GM10248 (cell line): ENCODE results near the gene ADAP1.

Source experiments
- CTCF ChIA-PET: fragments of 300-600 bp; sonication (Branson Sonifier 250); formaldehyde crosslinking; extraction: SDS; loops from one replicate; lab custom pipeline; 2021; ENCODE audit warnings: antibody characterized with exemption; lab: Yijun Ruan, JAX
- POLR2A ChIA-PET: fragments of 350-650 bp; sonication (Branson Sonifier 250); formaldehyde crosslinking; extraction: SDS; loops from one replicate; lab custom pipeline; 2020; ENCODE audit warnings: antibody characterized with exemption; lab: Yijun Ruan, JAX
- DNase-seq: peaks from one replicate; pipeline ENCODE4 v3.0.0; 2012; ENCODE audit errors: extremely low spot score
- TF ChIP-seq, protein P1 (sequence below): IDR thresholded peaks from 2 replicates; pipeline ENCODE4 v1.5.1; 2012; ENCODE audit warnings: mild to moderate bottlenecking, low read depth; ENCODE audit errors: extremely low read depth, missing control alignments, control extremely low read depth

The ADAP1 gene

DNA sequence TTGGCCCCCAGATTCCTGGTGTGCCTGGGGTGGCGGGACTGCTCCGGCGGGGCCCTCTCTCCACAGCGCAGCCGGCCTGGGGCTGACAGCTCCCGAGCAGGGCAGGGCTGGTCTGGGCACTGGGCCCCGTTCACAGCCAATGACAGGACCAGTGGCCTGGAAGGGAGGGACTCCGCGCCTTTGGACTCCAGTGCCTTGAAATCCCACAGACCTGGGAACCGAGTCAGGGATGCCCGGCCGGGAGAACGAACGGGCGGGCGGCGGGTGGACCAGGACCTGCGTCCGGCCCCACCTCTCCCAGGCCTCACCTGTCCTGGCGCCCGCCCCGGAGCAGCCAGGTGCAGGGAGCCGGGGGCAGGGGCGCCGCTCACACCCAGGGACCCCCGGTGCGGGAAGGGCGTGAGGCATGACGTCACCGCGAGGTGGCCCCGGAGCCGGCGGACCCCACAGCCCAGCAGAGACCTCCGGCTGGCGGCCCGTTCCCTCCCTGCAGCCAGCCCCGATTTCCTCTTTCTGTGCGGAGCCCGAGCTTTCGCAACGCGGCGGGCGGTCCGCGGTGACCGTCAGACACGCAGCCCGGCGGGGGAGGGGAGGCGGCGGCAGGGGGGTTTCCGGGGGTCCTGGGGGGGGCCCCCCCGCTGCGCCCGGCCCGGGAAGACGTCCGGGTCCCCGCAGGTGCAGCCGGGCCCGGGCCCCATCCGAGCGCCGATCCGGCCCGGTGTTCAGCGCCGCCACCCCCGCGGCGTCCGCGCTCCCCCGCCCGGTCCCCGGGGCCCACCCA is 743 bp downstream of the ADAP1 start:
- ChIA-PET POLR2A (no interaction called here), CTCF (interaction anchor here (0.7 to 2.4 kb wide), 8 partner anchors 13 to 45 kb away, joined by 3 to 7 read pairs (median 3); no protein-coding TSS in a partner anchor)
- TF ChIP-seq, protein P1, sequence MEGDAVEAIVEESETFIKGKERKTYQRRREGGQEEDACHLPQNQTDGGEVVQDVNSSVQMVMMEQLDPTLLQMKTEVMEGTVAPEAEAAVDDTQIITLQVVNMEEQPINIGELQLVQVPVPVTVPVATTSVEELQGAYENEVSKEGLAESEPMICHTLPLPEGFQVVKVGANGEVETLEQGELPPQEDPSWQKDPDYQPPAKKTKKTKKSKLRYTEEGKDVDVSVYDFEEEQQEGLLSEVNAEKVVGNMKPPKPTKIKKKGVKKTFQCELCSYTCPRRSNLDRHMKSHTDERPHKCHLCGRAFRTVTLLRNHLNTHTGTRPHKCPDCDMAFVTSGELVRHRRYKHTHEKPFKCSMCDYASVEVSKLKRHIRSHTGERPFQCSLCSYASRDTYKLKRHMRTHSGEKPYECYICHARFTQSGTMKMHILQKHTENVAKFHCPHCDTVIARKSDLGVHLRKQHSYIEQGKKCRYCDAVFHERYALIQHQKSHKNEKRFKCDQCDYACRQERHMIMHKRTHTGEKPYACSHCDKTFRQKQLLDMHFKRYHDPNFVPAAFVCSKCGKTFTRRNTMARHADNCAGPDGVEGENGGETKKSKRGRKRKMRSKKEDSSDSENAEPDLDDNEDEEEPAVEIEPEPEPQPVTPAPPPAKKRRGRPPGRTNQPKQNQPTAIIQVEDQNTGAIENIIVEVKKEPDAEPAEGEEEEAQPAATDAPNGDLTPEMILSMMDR, result no peak
- no peak for DNase-seq

DNA sequence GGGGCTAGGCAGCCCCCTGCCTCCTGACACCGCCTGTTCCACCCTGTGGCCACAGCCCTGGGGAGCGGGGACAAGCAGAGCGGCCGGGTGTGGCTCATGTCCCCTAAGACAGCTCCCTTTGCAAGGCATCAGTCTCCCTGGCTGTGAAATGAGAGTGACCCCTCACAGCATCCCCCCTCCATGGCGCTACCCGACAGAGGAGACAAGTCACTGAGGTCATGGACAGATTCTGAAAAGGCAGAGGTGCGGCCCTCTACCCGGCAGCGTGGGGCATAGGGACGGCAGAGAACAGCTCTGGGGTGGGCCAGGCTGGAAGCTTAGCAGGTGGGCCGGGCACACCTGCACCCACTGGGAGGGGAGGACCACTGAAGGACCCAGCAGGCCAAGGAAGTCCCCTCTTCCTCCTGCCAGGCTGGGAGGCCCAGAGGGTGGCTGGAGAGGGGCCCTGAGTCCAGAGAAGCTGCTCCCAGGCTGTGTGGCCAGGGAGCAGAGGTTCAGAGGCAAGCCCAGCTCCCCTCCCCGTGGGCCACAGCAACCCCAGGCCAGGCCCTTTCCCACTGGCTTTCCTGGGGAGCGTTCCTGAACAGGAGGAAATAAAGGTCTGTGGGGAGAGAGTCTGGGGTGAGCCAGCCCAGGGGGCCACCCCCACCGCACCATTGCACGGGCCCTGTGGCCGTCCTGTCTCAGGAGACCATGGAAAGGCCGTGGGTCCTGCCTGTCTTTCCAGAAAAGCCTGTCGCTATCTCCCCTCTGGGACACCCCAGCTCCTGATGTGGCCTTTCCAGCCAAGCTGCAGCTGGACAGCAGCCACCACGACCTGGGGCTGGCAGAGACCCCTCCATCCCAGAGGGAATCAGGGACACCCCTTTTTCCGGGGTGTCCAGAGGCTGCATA is 1.7 kb downstream of the ADAP1 start:
- ChIA-PET CTCF (interaction anchor here (1.0 to 2.4 kb wide), 9 partner anchors 7 to 224 kb away, joined by 3 to 7 read pairs (median 3); no protein-coding TSS in a partner anchor), POLR2A (no interaction called here)
- TF ChIP-seq, protein P1, result no peak
- DNase-seq, result no peak

DNA sequence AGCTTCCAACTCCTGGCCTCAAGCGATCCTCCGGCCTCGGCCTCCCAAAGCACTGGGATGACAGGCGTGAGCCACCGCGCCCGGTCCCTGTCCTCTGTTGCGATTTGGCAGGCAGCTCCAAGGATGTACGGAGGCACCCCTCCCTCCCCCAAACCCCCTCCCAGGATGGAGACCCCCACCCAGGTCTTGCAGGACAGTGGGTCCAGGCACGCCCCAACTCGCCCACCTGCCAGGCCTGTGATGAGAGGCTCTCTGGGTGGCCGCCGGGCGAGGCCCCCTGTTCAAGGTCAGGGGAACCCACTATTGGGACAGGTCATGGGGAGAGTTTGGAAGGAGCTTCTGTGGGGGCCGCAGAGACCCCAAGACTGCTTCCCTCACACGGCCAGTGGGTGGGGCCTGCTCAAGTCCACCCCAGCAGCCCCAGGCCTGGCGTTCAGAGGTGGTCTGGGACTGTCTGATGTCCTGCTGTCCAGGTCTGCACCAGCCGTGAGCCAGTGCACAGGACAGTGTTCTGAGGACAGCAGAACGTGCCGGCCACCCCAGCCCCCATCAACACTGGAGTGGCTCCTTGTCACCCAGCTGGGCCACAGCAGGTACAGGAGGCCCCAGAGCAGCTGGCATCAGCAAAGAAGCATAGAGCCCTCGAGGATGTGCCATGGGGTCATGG is 2.5 kb downstream of the ADAP1 start:
- POLR2A ChIA-PET, result no interaction called here
- TF ChIP-seq, protein P1, result no peak
- DNase-seq, result no peak
- CTCF ChIA-PET, result interaction anchor here (1.0 to 2.4 kb wide), 11 partner anchors 8 to 225 kb away, joined by 3 to 7 read pairs (median 4); no protein-coding TSS in a partner anchor

DNA sequence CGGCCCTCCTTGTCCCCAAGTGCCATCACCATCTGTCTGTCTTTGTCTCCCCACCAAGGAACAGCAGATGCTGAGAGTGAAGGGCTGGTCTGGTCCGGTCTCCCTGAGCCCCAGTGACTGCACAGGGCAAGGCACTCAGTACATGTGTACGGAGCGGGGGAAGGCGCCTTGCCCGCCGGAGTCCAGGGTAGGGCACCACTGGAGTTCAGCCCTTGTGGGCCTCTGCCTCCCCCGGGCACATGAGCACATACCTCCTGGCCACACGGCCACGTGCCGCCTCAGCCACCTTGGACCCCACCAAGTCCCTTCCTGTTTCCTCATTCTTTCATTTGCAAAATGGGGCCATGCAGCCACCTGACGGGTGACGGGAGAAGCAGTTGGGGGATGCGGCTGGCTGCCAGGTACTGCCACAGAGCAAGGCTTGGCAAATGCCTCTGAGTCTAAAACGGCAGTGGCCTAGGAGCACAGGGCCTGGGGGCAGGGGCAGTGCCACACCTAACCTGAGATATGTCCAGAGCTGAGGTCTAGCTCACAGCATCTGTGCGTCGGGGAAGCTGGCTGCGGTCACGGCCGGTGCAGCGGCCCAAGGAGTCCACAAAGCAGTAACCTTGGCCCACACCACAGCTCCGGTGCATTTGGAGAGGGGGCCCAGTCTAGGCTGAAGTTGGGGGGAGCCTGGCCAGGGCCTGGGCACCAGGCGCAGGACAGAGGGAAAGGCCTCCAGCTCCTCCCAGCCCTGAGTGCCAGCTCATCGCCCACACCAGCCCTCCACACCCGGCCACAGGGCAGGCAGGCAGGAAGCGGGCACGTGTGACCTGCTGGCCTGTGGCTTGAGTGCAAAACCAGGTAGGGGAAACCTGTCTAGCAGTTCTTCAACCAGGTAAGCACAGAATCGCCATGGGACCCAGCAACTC is 5.2 kb downstream of the ADAP1 start:
- ChIA-PET CTCF (no interaction called here), POLR2A (interaction anchor here (1.0 kb wide), 1 partner anchor 25 kb away, joined by 4 read pairs; no protein-coding TSS in a partner anchor)
- DNase-seq, result no peak

DNA sequence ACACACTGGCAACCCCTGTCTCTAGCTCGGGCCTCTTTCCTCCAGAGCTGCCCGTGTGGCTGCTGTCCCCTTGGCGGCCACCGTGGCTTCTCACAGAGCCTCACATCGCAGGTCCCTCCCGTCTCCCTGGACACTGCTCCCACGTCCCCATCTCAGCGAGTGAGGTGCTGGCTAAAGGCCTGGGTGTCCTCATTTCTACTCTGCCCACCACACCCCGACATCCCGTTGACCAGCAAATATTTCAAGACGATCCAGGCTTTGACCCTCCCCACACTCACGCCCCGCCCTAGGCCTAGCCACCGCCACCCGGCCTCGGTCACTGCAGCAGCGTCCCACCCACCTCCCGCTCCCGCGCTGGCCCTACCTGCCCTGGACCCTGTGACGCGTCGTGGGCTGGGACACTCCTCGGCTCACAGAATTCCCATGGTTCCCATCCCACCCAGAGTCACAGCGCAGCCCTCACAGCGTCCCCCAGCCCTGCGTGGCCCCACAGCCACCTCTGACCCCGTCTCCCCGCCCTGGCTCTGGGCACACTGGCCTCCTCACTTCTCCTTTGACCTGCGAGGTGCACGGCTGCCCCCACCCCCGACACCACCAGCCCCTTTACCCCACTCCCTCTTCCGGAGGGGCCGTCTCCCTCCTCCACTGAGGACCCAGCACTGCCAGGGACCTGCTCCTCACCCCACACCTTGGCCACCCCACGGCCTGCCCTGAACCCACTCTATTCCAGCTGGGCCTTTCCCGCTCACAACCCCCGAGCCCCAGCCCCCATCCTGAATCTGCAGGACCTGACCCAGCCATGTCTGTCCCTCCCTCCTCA is 6.9 kb downstream of the ADAP1 start:
- POLR2A ChIA-PET, result no interaction called here
- no peak for DNase-seq
- CTCF ChIA-PET, result interaction anchor here (1.0 kb wide), 1 partner anchor 20 kb away, joined by 3 read pairs; no protein-coding TSS in a partner anchor
- TF ChIP-seq, protein P1, result no peak

More for the DNA sequence above, 5.2 kb downstream of the ADAP1 start:
- TF ChIP-seq, protein P1, result no peak
